Lower lobe of right lung (tissue), 2 donors: ENCODE data around the gene ELK4. TPM values are rescaled to one million over a fixed set of nuclear protein-coding genes. Genes with fewer than 3 reads are reported as not detected.

Experiments
- ATAC-seq, 2 donors: fragments of 200-7000 bp; cut with Tn5 transposase; one replicate each; pipeline ENCODE4 v1.9.1; 2020 to 2022; ENCODE audit warnings: mild to moderate bottlenecking in 2 of 2, moderate library complexity in 2 of 2
- DNase-seq: peaks from one replicate; pipeline ENCODE4 v3.0.0-alpha.2; 2020
- H3K27ac ChIP-seq: fragments of 200-600 bp; one replicate; pipeline ENCODE4 v1.8.0; 2022
- H3K27me3 ChIP-seq: fragments of 200-600 bp; one replicate; pipeline ENCODE4 v1.8.0; 2022; ENCODE audit warnings: low read depth
- H3K36me3 ChIP-seq: fragments of 200-600 bp; one replicate; pipeline ENCODE4 v1.8.0; 2022; ENCODE audit warnings: mild to moderate bottlenecking
- H3K4me1 ChIP-seq: fragments of 200-600 bp; one replicate; pipeline ENCODE4 v1.8.0; 2022
- H3K4me3 ChIP-seq: fragments of 200-600 bp; one replicate; pipeline ENCODE4 v1.8.0; 2022; ENCODE audit warnings: mild to moderate bottlenecking
- H3K9me3 ChIP-seq: fragments of 200-600 bp; one replicate; pipeline ENCODE4 v1.8.0; 2022
- CTCF ChIP-seq: fragments of 200-600 bp; IDR thresholded peaks from one replicate; pipeline ENCODE4 v1.8.0; 2022; ENCODE audit warnings: antibody characterized with exemption, mild to moderate bottlenecking
- intact Hi-C: fragments of 100-400 bp; cut with DNase I; formaldehyde crosslinking; loops from one replicate; pipeline ENCODE4 v1.11.0; 2022
- total RNA-seq: library from RNA; stranded (reverse); fragmentation: NEBNext Ultra II Directional; extraction: Animal tissue kit (Norgen Biotek cat#: 25700); gene quantifications from one replicate; pipeline ENCODE4 v1.2.1, GENCODE V29; 2021
- donor health status: DM: no; HTN: yes; CAD: no; lungs with severe emphysema.

The ELK4 gene
- total RNA-seq, 1 donor from 2014 or later, result 62.8 TPM

DNA sequence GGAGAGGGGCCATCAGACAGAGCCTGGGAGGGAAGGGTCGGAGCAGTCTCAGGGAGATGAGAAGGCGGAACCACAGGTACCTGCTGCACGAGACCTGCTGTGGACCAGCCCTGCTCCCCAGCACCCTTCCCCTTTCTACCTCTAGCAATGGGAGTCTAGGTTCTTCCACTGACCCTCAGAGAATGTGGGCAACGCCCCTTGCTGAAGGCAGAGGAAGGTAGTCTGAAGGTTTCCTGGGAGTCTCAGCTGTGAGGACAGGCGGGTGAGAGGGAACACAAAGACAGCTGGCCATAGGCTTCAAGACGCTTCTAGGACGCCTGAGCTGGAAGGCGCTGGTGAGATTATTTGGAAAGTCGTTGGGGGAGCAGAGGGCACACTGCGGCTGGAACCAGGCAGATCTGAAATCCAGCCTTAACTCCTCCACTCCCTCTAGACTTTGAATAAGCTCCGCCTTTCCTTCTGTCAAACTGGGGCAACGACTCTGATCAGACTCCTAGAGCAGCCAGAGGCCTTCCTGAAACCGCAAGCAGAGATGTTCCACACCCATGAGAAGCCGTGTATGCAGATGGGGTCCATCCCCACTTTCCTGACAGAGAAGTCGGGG, 30.4 kb upstream of the ELK4 start:
- H3K9me3 ChIP-seq, result no peaks in the 10 kb centered on the region
- peaks cover 22% of the 10 kb centered on the region for H3K4me1 ChIP-seq
- H3K4me3 ChIP-seq, result no peak overlapping the region
- no peaks in the 10 kb centered on the region for H3K36me3 ChIP-seq
- H3K27ac ChIP-seq, result no peak overlapping the region
- ATAC-seq (no peak), DNase-seq (no peak)
- intact Hi-C loops, result no loop called here
- H3K27me3 ChIP-seq, result no peaks in the 10 kb centered on the region
- TF ChIP-seq CTCF, result no peak

DNA sequence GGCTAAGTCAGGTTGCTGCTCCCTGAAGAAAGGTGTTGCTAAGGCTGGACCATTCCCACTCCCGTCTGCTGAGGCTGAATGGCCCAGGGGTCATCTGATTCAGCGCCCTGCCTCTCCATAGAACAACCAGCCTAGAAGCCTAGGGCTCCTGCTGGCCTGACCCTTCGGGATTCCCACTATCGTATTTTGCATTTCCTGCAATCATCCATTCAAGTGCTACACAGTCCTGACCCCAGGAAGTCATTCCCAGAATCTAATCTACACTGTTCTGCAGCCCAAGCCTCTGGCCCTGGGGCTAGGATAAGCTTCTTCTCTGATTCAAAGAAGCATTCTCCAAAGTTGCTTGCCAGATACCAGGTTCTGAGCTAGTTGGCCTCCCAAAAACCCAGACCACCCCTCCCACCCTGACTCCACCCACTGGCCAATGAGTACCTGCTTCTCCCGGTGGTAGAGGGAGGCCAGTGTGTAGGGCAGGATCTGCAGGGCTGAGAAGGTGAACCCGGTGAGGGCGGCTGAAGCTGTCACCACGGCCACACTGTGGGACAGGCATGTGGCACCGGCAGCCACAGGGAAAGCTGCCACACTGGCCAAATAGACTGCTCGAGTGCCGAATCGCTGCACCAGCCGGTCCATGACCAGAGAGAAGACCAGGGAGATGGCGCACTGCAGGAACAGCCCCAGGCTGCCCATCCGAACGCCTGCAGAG, 29.8 kb upstream of the ELK4 start:
- ATAC-seq (no peak), DNase-seq (no peak)
- Histone ChIP-seq H3K27ac (no peak overlapping the region), H3K36me3 (no peaks in the 10 kb centered on the region), H3K4me1 (peaks cover 22% of the 10 kb centered on the region), H3K9me3 (no peaks in the 10 kb centered on the region), H3K27me3 (no peaks in the 10 kb centered on the region), H3K4me3 (no peak overlapping the region)
- no peak for TF ChIP-seq CTCF
- intact Hi-C loops, result no loop called here

DNA sequence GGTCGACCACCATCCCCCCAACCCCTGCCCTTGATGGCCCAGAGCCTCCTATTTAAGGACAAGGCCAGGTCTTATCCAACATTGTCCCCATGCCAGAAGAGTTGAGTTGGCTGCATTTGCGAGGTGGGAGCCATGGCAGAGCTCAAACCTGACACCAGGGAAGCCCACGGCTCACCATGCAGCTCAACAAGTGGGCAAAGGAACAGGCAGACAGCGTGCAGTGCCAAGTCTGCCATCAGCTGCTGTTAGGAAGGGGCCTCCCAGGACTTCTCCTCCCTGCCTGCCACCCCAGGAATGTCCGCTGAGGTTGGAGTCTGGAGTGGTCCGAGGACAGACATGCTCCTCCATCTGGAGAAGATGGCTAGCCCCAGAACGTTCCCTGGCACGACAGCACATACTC, 28.6 kb upstream of the ELK4 start:
- no peak for TF ChIP-seq CTCF
- DNase-seq, result no peak

DNA sequence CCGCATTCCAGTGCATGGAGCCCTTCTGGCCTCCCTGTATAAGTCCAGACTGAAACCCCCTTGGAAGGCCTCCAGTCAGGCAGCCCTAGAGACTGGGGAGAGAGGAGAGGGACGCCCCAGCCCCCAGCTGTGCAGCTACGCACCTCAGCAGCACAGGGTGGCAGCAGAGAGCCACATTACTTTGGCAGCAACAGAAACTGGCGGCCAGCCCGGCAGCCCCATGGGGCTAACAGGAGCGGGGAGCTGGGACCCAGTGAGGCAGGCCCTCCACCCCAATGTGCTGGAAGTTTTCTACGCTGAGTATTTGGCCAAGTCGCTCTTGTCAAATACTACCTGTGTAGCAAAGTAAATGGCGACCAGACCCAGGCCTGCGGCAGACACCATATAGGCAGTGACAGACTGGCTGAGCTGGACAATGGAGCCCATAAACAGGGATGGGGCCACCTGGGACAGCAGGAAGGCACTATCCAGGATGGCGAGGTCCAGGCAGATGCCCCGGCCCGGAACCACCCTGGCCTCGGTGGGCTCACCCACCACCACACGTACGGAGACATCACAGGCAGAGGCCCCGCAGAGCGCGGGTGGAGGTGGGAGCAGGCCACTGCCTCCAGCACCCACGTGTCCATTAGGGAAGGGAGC, 27.3 kb upstream of the ELK4 start:
- DNase-seq, result peak; percentile 84

More for the DNA sequence above, 28.6 kb upstream of the ELK4 start:
- Histone ChIP-seq H3K27ac (no peak overlapping the region), H3K9me3 (no peaks in the 10 kb centered on the region), H3K4me3 (no peak overlapping the region), H3K36me3 (no peaks in the 10 kb centered on the region), H3K4me1 (peaks cover 22% of the 10 kb centered on the region), H3K27me3 (no peaks in the 10 kb centered on the region)
- ATAC-seq, result no peak
- intact Hi-C loops, result no loop called here

GRCh38 chr1:205656236-205656635, 24.4 kb upstream of the ELK4 start:
- intact Hi-C loops, result loop anchor here (10.0 kb wide), 1 partner anchor 61 kb away; no protein-coding TSS in a partner anchor
- ATAC-seq, result no peak
- Histone ChIP-seq H3K4me3 (no peak overlapping the region), H3K36me3 (no peaks in the 10 kb centered on the region), H3K27ac (no peak overlapping the region), H3K27me3 (no peaks in the 10 kb centered on the region), H3K9me3 (no peaks in the 10 kb centered on the region), H3K4me1 (peaks cover 6% of the 10 kb centered on the region)
- DNase-seq, result no peak
- no peak for TF ChIP-seq CTCF

More for the DNA sequence above, 27.3 kb upstream of the ELK4 start:
- TF ChIP-seq CTCF, result peak; percentile 91
- peak; percentile 87 for ATAC-seq
- H3K4me1 ChIP-seq, result peaks cover 9% of the 10 kb centered on the region
- no peaks in the 10 kb centered on the region for H3K9me3 ChIP-seq
- no peaks in the 10 kb centered on the region for H3K27me3 ChIP-seq
- no peak overlapping the region for H3K27ac ChIP-seq
- H3K36me3 ChIP-seq, result no peaks in the 10 kb centered on the region
- intact Hi-C loops, result loop anchor here (10.0 kb wide), 1 partner anchor 64 kb away; no protein-coding TSS in a partner anchor
- H3K4me3 ChIP-seq, result no peak overlapping the region
